Iris pigment epithelial cell (primary cell): ENCODE measurements around the gene GALNT2.
A peak's percentile ranks its signal among the peaks of the same experiment; 100 is the strongest.

Experiments used
- DNase-seq: peaks from one replicate; pipeline ENCODE4 v3.0.0-alpha.2; 2011; ENCODE audit warnings: low read depth

GALNT2 gene

GRCh38 chr1:230300322-230301301 lies 233.6 kb downstream of the GALNT2 start:
- DNase-seq, result no peak

DNA sequence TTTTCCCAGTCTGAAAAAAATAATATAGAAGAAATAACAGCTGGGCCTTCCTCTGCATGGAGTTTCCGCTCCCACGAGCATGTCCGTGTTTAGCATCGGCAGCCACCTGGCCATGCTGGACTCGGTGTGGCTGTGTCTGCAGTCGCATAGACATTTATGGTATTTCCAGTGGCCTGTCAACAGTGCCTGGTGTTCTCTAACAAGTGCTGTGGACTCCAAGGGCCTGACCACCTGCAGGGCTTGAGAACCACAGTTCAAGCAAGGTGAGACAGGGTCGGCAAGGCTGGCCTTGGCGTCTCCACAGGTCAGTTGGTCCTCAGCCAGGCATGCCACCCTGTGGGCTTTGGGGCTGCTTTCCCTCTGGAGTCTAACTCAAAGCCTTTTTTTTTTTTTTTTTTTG lies 234.3 kb downstream of the GALNT2 start:
- DNase-seq, result no peak

DNA sequence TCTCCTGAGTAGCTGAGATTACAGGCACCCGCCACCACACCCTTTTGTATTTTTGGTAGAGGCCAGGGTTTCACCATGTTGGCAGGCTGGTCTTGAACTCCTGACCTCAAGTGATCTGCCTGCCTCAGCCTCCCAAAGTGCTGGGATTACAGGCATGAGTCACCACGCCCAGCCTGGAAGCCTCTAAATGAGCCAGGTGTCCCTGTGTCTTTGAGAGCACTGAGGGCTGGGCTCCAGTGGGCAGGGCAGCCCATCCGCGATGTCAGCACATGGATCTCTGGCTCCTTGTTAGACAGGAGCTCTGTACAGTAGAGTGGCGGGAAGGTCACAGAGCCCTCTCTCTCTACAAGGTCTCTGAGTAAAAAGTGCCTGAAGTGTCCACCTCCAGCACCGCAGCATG lies 234.8 kb downstream of the GALNT2 start:
- no peak for DNase-seq

DNA sequence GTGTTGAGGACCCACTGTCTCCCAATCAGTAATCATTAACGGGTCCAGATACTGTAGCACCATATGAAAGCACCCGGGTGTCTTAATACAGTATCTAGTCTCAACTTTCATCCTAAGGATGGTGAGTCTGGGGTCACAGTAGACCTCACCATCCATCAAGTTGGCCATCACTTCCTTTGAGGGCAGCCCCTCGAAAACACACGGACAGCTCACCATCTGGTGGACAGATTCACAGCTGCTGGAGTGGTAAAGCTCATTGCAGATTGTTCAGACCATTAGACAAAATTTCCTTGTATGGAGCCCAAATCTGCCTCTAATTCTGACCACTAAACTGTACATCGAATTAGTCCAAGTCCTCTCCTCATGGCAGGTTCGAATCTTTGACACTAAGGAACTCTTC lies 236.0 kb downstream of the GALNT2 start:
- DNase-seq, result no peak

DNA sequence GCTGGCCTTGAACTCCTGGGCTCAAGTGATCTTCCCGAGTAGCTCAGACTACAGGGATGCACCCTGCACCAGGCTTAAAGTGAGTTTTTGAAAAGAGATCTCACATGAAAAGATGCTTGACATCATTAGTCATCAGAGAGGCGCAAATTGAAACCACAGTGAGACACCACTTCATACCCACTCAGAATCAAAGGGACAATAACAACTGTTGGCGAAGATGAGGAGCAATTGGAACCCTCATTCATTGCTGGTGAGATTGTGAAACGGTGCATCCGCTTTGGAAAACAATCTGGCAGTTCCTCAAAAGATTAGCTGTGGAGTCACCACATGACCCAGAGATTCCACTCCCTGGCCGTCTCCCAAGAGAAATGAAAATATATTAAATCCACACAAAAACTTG lies 236.8 kb downstream of the GALNT2 start:
- peak; percentile 81 for DNase-seq

DNA sequence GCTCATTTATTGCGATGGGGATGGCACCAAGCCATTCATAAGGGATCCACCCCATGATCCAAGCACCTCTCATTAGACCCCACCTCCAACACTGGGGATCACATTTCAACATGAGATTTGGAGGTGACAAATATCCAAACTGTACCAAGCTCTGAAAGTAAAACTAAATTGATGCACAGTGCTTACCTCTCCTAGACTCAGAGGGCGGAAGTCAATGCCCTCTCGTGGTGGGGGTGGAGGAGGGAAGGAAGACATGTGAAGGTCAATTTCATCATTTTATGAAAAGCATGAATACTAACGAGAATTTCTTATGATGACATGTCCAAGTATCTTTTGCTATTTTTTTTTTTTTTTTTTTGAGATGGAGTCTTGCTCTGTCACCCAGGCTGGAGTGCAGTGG lies 239.1 kb downstream of the GALNT2 start:
- no peak for DNase-seq

DNA sequence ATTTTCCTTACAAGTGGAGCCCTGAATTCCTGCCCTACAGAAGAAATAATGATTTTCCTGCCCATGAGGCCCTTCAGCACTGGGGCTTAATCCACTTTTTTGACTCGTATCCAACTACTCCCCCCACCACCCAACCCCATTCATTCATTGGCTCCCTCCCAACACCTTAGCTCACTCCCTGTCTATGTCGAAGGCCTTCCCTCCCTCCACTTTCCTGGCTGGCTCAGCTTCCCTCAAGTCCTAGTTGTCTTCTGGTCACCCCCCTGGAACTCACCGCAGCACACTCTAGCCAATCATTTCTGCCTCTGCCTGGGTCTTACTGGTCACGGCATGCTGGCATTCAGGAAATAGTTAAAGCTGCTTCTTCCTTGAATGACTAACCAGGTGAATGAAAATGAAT lies 240.2 kb downstream of the GALNT2 start:
- peak; percentile 39 for DNase-seq

- DNase-seq, result peak; percentile 96
Observed at GRCh38 chr1:230308039-230308438, 241.0 kb downstream of the GALNT2 start.

- no peak for DNase-seq
Observed at GRCh38 chr1:230308821-230309220, 241.8 kb downstream of the GALNT2 start.

DNA sequence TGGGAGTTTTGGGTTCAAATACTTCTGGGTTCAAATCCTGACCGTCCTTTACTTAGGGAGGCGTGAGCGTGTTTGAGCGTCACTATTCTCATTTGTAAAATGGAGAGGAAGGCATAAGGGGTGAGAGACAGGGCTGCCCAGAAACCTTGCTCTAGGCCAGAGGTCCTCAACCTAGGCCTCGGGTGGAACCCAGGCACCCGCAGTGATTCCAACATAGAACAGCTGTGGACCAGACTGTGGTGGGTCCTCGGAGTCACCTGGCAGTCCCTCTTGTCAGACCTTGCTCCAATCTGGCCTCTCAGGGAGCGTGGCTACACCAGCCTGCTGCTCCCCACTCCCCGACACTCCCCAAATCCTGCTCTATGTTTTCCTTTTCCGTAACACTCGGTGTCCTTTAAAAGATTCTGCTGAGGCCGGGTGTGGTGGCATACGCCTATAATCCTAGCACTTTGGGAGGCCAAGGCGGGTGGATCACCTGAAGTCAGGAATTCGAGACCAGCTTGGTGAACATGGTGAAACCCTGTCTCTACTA lies 242.7 kb downstream of the GALNT2 start:
- no peak for DNase-seq

GRCh38 chr1:230310381-230311163 lies 243.5 kb downstream of the GALNT2 start:
- DNase-seq, result peak; percentile 57

- DNase-seq, result no peak
Observed at GRCh38 chr1:230312676-230313075, 245.6 kb downstream of the GALNT2 start.

DNA sequence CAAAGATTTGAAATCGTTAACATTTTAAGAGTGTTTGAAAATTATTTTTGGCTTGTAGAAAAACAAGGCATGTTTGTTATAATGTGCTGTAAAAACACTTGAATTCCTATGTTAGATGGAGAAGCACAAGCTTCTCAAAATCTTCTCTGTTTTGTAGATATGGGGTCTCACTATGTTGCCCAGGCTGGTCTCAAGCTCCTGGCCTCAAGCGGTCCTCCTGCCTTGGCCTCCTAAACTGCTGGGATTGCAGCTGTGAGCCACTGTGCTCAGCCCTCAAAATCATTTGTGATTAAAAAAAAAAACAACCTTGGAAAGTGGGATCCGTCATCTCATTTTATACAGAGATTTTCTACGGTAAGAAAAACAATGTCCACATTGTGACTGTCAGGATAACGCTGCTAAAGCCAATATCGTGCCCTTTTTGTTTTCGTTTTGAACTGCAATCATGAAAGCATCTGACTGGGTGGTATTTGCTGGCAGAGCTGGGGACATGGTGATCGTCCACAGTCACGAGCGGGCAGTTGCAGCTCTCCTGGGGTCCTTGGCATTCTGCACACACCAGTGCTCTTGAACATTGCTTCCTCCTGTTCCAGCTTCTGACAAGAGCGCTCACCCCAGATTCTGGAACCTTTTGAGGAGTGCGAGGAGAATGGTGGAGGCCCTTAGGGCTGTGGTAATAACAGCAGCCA lies 246.6 kb downstream of the GALNT2 start:
- DNase-seq, result no peak

DNA sequence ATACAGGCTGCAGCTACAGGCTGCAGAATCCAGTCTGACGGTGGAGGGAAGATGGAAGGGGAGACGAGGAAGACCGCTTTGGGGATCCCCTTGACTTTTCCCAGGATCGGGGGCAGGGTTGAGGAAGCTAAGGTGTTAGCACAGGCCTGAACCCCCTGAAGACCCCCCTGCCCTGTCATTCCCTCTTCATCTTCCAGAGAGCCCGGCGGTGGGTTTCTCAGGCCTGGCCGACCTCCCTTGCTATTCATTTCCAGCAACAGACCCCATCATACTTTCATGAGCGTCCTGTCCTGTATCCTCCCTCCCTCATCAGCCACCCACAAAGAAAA lies 247.1 kb downstream of the GALNT2 start:
- no peak for DNase-seq

DNA sequence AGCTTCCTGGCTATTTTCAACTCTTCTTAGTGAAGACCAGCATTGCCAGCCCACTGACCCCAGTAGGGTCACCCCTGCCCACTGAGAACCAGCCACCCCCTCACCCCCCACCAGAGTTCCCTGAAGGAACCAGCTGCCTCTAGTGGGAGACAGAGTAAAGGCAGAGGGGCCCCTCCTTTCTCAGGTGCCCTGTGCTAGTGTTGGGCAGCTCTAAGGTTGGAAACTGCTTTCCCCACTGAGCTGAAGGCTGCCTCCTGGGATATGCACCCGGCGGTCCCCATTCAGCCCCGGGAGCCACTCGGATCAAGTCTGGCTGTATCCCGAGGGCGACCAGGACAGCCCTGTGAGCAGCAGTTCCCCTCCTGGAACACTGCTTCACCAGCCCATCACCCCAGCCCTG lies 248.1 kb downstream of the GALNT2 start:
- no peak for DNase-seq

DNA sequence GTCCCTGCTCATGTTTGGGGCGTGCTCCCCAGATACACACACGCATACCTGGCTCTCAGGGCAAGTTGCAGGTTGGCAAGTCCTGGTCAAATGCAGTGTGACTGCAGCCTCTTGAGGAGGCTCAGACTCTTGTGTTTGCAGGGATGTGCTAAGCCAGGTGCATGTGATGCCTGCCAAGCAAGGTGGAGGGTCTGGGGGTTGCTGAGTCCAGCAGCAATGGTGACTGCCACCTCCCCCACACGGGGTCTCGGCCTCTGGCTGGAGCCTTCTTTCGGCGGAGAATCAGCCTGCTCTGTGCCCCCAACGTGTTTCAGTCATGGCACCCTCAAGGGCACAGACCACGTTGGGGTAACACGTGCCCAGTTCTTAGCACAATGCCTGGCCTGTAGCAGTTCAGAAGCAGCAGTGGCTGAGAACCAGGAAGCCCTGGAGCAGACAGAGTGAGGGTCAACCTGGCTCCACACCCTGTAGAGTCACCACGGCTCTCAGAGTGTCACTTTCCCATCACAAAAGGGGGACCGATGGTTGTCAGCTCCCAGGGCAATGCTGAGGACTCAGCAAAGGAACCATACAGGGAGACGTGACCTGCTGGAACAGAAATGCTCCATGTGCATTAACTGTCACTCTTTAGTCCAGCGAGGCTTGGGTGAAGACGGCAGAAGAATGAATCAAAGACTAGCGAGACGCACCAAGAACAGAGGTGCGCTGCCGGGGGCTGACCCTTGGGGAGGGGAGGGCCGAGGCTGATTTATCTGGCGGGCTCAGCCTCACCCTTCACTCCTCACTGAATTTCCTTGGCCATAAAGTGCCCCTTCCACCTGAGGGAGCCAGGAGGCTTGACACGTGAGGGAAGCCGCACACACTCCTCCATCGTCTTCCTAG lies 250.1 kb downstream of the GALNT2 start:
- DNase-seq, result no peak

- peak; percentile 59 for DNase-seq
Observed at GRCh38 chr1:230317823-230318819, 251.1 kb downstream of the GALNT2 start.

DNA sequence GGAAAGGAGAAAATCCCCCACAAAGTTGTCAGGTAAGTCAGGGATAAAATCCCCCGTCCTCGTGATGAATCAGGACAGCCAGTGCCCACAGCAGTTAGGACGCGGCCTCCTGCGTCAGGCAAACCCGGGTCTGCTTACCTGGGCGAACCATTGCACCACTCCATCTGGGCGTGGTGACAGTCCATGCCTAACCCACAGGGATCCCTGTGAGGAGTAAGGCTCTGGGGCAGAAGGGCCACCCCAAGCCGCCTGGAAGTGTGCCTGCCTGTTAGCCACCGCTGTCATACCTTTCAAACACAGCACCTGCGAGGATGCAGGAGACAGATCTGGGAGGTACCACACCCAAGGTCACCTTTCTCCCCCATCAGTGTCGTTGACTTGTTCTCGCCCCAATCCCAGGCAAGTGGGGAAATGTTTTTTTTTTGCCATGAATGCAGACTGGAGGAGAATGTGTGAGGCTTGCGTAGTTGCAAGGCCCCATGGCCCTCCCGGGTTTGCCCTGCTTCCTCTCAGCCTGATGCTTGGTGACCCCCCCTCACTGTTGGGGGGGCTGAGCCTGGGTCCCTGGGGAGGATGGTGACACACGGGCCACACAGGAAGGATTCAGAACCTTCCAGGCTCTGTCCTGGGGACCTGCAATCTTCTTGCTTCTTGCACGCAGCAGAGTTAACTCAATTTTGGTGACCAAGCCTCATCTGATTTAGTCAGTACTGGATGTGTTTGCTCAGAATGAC lies 252.1 kb downstream of the GALNT2 start:
- no peak for DNase-seq

DNA sequence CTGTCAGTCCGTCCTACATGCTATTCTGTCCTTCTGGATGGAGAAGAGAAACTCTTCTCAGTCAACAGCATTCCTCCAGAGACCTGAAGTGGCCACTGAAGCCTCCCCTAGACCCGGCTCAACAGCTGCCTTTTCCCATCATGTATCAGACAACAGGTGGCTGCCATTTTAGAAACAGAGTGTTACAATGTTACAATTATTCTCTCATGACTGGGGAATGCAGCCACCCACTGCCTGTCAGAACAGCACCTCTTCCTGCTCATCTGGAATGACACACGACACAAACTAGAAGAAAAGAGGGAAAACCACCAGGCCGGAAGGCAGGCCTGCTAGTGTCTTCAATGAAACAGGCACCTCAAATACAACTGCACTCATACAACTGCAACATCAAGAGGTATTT lies 253.8 kb downstream of the GALNT2 start:
- no peak for DNase-seq
